WI38 (cell line): ENCODE data around the gene CTRB1.
"Not testable (repeated sequence)": the region's sequence is repeated elsewhere in the genome, so short reads cannot be mapped to it uniquely, and the experiment has no call there.

Experiments
- H3K4me3 ChIP-seq: 2 replicates; pipeline ENCODE4 v1.5.1; 2011; ENCODE audit warnings: low read depth, mild to moderate bottlenecking, control low read depth, low read length
- CTCF ChIP-seq: IDR thresholded peaks from 2 replicates; pipeline ENCODE4 v1.5.1; 2012; ENCODE audit warnings: low read depth, mild to moderate bottlenecking, control low read depth, low read length

The CTRB1 gene

GRCh38 chr16:75216576-75216975 lies 2.2 kb upstream of the CTRB1 start:
- no peak for TF ChIP-seq CTCF

GRCh38 chr16:75217389-75217851 lies 1.4 kb upstream of the CTRB1 start:
- TF ChIP-seq CTCF: no peak
- no peak overlapping the region for H3K4me3 ChIP-seq

More at GRCh38 chr16:75216576-75216975, 2.2 kb upstream of the CTRB1 start:
- H3K4me3 ChIP-seq: no peak overlapping the region

GRCh38 chr16:75219088-75219487 lies 300 bp downstream of the CTRB1 start:
- TF ChIP-seq CTCF: no peak
- no peak overlapping the region for H3K4me3 ChIP-seq

- no peak for TF ChIP-seq CTCF
Observed at GRCh38 chr16:75219838-75220237, 1.1 kb downstream of the CTRB1 start.

GRCh38 chr16:75222271-75222783 lies 3.5 kb downstream of the CTRB1 start:
- H3K4me3 ChIP-seq: no peak overlapping the region
- no peak for TF ChIP-seq CTCF

More at GRCh38 chr16:75219838-75220237, 1.1 kb downstream of the CTRB1 start:
- H3K4me3 ChIP-seq: no peak overlapping the region

GRCh38 chr16:75223129-75223528 lies 4.3 kb downstream of the CTRB1 start:
- H3K4me3 ChIP-seq: not testable (repeated sequence)

GRCh38 chr16:75224306-75225082 lies 5.7 kb downstream of the CTRB1 start:
- no peak for TF ChIP-seq CTCF
- H3K4me3 ChIP-seq: no peak overlapping the region

- no peak for TF ChIP-seq CTCF
- no peak overlapping the region for H3K4me3 ChIP-seq
Observed at GRCh38 chr16:75225092-75225491, 6.3 kb downstream of the CTRB1 start.
